Hypothalamus (tissue), 51 donors: ENCODE measurements around the gene ELFN2.
"Not testable (repeated sequence)": the region's sequence is repeated elsewhere in the genome, so short reads cannot be mapped to it uniquely, and the experiment has no call there.

Source experiments
- DNase-seq, 51 donors: peaks; one replicate each; lab custom pipeline; 2025; lab: John Stamatoyannopoulos, UW

ELFN2 gene

DNA sequence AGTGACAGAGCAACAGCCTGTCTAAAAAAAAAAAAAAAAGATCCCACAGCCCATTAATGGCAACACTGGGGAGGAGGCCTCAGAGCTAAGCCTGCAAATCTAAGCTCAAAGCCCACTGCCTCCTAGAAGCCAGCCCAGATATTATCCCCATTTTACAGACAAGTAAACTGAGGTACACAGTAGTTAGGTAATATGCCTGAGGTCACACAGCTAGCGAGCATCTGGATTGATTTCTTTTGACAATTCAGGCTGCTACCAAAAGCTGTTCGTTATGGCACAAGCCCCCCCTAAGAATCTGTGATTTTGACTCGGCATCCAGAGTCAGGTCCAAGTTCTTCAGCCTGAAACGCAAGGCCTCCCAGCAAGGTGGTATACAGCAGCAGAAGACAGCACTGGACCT is 13.7 kb downstream of the ELFN2 start:
- DNase-seq: no peak

DNA sequence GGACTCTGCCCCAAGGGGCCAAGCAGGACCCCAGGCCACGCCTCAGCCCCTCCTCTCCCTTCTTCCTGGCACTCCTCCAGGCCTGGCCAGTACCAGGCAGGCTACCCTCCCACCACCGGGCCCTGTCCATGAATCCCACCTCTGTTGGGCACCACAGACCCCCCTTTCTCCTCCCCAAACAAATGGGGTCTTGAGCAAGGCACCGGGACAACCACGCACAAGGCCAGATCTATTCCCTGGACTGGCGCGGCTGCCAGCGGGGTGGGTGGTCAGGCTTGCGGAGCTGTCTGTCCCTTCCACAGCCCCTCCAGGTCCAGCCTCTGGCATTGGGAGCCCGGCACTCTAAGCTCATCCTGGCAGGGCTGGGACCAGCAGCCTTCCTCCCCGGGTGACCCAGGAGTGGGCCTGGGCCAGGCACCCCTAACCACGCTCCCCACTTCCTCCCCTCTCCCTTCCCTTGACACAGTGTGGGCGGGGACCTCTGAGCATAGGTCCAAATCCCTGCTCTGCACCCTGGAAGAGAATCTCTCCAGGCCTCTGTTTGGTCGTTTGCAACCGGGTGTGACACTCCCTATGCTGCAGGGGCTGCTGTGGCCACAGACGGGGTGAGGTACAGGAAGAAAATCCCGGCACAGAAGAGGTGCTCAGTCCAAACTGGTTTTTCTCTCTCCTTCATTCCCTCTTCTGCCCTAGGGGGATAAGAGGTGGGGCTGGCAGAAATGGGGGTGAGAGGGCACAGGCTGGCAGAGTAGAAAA is 14.6 kb downstream of the ELFN2 start:
- DNase-seq: peak in 7 of 51 donors; percentile 18 to 46 (median 27)

DNA sequence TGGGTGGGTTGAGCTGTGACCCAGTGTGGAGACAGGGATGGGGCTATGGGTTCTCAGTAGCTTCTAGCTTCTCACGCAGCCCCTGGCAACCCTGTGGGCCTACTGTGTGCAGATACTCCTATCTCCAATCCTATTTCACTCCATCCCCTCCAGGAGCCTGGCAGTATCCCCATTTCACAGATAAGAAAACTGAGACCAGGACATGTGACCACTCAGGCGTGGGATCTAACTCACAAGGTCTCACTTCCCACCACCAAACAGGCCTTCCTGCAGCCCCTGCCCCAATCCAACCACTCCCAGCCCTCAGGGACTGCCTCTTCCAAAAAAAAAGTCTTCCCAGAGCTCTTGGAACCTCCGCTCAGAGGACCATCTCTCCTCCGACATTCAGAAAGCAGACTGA is 15.6 kb downstream of the ELFN2 start:
- no peak for DNase-seq

DNA sequence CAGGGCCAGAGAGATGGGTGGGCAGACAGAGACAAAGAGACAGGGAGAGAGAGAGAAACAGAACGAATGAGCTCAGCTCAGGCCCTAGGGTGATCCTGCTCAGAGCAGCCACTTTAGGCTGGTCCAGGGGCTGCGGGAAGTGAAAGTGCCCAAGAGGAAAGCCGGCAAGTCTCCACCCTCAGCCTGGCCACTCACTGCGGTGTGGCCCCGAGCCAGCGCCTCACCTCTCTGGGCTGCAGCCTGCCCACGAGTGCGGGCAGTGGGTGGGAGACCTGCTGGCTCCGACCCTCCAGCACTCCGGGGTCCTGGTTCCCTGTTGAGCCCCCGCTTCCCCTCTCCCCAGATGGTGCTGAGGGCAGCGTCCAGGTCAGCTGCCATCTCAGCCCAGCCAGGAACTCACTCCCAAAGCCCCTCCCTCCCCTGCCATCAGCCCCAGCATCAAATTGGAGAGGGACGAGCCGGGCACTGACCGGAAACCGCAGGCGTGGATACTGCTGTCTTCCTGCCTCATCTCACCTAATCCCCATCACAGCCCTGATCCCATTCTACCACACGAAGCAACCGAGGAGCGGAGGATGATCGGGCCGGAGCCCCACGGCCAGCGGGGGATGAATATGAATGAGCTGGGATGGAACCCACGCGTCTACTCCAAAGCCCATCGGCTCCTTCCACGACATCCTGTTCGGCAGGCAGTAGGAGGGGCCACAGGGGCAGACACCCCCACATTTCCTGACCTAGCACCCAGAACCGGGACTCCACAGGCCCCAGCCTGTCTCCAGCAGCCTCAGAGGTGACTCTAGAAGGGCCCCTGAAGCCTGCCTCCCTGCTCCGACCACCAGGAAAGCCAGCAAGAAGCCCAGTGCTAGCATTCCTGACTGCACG is 16.9 kb downstream of the ELFN2 start:
- peak in 1 of 51 donors; percentile 16 for DNase-seq

DNA sequence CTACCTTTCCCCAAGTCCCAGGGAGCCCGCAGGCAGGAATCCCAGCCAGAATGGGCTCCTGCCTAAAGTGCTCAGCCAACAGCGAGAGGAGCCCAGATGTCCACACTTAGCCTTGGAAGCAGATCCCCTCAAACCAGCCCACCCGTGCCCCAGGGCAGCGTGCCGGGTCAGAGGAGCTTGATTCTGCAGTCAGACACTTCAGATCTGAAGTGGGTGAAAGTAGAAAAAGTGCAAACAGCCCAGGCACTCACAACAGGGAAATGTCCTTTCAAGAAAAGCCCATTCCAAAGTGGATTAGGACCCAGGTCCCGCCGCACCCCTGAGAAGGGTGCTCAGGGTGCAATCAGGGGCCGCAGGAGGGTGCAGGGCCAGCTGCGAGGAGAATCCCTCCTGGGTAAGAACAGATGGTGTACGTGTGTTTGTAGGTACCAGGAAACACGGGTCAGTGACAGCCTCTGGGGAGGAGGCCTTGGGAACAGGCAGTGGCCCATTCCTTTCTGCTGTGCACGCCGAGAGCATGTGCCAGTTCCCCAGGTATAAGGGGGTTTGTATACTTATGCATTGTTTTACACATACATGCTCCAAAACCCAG is 17.7 kb downstream of the ELFN2 start:
- DNase-seq: no peak

DNA sequence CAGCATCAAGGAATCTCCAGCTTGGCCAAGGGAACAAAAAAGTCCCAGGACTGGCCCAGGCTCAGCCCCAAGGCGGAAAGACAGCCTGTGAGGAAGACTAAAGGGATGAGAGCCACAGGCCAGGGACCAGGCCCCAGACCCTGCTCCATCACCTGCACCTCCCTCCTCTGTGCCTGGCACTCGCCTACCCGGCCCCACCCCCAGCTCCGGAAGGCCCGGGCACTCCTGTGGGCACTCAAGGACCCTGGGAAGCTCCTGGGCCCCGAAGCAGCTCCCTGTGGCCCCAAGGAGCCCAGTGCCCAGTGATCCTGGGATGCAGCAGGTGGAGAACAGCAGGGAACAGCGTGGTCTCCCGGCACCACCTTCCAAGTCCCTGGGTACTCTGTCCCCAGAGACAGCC is 18.2 kb downstream of the ELFN2 start:
- DNase-seq: no peak

DNA sequence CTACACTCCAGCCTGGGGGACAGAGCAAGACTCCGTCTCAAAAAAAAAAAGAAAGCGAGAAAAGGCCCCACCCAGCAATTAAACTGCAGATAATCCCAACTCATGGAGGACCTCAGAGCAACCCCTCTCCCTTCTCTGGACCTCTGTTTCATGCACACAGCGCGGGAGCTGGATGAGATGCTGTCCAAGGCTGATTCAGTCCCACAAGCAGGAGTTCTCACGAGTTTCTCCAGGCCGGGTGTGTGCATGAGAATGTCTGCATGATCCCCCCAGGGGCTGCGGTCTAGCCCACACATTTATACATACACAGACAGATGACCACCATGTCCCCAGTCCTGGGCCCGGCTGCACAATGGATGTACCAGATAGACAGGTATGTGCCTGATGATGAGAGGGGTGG is 19.4 kb downstream of the ELFN2 start:
- DNase-seq: no peak

DNA sequence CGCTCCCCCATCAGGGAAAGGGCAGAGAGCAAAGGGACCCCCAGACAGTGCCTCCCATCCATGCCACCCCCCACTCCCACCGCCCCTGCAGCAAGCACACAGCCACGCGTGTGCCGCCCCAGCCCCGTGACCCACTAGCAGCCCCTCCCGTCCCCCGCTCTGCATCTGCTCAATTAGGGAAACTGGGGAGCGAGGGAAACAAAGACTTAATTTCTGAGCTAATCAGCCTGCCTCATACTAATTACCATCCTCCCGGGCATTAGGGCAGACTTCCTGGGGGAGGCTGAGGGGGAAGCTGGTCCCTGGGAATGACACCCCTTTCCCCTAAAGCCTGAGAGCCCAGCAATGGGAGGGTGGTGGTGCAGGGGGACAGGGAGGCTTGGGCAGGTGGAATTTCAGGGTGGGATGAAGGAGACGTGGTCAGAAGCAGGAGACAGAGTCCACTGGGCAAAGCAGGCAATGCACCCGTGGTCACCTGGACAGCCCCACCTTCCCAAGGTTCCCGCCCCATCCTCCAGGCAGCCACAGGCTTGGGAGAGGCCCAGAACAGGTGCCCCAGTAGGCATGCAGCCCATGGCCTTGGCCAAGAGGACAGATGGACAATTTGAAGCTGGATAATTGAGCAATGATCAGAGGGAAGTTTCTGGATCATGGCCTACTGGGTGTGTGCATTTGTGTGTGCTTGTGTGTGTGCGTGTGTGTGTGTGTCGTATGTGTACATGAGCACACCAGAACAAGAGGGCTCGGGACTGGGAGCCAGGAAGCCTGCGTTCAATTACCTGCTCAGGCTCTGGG is 20.6 kb downstream of the ELFN2 start:
- DNase-seq: no peak

GRCh38 chr22:37404091-37404490 is 23.2 kb downstream of the ELFN2 start:
- no peak for DNase-seq

GRCh38 chr22:37403267-37403960 is 23.9 kb downstream of the ELFN2 start:
- no peak for DNase-seq

DNA sequence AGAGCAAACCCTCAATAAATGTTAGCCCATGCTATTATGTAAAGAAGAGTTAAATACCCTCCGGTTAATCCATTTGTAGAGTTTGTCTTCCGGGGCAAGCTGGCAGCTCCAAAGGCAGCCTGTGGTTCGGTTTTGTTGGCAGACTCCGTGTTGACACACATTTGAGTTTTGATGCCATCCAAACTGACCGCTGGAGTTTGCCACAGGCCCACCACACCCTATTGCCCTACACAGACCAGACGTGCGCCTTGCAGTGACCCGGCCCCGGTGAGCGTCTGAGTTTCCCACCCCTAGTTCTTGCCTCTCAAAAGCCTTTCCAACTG is 25.1 kb downstream of the ELFN2 start:
- DNase-seq: no peak

DNA sequence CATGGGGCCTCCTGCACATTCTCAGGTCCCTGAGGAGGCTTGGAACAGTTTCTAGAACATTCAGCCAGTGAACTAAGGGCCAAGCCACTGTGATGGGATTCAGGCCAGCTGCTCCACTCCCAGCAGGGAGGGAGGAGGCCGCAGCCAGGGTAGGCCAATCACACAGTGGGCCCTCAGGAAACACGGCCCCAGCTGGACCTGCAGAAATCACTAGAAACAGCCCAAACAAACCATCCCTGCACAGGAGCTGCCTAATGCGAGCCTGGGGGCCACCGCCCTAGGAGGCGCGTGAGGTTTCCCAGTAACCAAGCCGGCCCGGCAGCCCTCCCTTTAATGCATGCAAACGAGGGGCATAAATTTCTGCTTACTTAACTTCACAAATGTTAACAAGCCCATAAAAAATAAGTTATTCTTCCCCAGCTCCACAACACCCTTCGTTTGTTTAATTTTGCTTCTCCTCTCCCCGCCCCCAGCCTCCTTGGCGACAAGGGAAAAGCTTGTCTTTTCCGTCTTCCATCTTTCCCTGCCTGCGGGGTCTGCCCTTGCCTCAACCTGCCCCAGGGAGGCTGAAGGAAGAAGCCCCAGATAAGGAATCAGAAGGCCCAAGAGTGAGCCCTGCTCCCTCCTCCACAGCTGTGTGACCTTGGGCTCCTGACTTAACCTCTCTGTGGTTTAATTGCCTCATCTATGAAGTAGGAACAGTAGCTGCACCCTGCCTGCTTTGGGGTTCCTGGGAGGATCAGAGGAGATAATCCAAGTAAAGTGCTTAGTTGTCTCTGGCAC is 25.7 kb downstream of the ELFN2 start:
- DNase-seq: peak in 1 of 51 donors; percentile 9

DNA sequence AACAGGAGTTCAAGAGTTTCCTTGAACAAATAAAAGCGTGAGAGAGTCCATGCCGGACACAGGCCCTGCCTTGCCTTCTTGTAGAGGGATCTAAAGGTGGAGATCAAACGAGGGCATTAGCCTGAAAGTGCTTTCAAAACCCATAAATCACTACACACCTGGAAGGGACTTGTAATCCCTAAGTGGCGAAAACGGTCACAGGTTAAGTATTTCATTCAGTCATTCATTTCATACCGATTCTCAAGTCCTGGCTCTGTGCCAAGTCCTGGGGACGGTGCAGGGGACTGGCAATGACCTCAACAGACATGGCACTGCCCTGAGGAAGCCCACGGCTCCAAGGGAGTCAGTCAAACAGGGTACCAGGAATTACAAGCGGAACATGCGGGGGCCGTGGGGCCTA is 26.6 kb downstream of the ELFN2 start:
- no peak for DNase-seq

- not testable (repeated sequence) for DNase-seq
Measured at GRCh38 chr22:37399457-37399856, 27.8 kb downstream of the ELFN2 start.

DNA sequence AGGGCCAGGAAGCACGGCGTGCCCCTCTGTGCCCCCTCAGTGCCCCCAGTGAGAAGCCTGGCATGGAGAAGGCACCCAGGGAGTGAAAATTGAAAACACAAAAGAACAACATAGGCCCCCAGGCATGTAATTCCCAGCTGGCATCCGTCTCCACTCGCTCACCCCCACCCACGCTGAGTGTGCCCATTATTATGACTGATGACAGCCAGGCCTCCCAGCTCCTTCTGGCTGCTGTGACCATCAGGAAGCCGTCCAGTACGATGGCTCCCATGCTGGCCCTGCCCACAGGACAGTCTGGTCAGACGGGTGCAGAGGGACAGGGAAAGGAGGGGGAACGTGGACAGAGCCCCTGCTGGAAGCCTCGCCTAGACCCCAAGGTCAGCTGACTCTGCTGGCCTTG is 30.1 kb downstream of the ELFN2 start:
- no peak for DNase-seq

- no peak for DNase-seq
Measured at GRCh38 chr22:37396488-37397084, 30.7 kb downstream of the ELFN2 start.

DNA sequence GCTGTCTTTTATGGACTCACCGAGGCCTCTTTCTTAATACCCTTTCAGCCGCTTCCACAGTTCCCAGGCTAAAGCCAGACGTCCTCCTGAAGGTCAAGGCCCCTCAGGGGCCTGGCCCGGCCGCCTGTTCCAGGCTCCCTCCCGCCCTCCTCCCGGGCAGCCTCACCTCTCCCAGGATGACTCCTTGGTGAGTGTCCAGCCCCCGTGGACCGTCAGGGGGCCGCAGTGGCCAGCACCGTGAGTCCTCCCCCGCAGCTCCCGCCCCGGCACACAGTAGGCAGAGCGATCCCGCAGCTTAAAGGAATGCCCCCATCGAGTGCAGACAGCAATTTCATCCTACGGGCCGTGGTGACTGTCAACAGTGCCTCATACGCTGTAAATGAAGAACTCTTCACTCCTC is 32.9 kb downstream of the ELFN2 start:
- no peak for DNase-seq

- DNase-seq: no peak
Measured at GRCh38 chr22:37393746-37394145, 33.5 kb downstream of the ELFN2 start.

GRCh38 chr22:37392721-37393328 is 34.5 kb downstream of the ELFN2 start:
- no peak for DNase-seq
